Tibial nerve (tissue), 4 donors: ENCODE results near the gene MAP4K2.

Source experiments
- EP300 ChIP-seq, 2 donors: sonication (generic); formaldehyde crosslinking; IDR thresholded peaks; one replicate each; pipeline ENCODE4 v1.6.1; 2017; ENCODE audit warnings: antibody characterized with exemption in 2 of 2, mild to moderate bottlenecking in 1 of 2
- POLR2A ChIP-seq, 2 donors: fragments of 450-650 bp; IDR thresholded peaks; one replicate each; pipeline ENCODE4 v1.6.1; 2017; ENCODE audit warnings: antibody characterized with exemption in 2 of 2, mild to moderate bottlenecking in 2 of 2, moderate library complexity in 2 of 2
- TF ChIP-seq, protein P1 (sequence below), 5 experiments: fragments of 200-600 bp in 3 of 5; fragments of 450-650 bp in 2 of 5; sonication (generic) in 3 of 5; IDR thresholded peaks; one replicate each; pipeline ENCODE4 v1.5.1; 2016 to 2019; ENCODE audit warnings: antibody characterized with exemption in 5 of 5, mild to moderate bottlenecking in 3 of 5, moderate library complexity in 2 of 5

DNA sequence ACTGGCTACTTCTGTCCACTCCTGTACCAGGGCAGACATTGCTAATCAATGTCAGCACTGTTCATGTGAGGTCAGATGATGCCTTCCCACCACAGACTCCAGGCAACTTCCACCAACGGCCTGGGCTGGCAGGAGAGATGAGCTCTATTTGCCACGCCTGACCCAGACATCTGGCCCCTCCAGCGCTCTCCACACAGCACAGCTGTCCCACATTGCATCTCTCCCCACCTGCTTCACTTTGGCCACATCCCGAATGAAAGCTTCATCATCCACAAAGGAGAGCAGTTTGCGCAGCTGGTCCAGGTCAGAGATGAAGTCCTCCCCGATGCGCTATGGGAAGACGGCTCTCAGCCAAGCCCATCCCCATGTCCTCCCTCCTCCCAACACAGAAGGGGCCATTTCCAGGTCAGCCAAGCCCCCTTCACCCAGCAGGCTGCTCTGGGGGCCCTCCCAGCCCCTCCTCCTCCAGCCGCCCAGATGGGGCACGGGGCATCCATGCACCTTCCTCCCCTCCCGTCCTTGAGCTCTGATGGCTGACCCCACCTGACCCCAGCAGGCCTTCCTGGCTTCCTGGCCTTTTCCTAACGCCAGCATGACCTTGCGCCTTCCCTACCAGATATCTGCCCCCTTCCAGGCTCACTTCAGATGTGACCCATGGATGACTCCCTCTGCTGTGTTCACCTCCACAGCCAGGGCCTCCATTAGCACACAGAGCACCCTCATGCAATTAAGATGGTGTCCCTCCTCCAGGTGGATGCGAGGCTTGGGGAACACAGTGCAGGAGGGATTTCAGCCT is 50.6 kb downstream of the MAP4K2 start:
- no peak for TF ChIP-seq POLR2A (IDR thresholded peaks at IDR 0.05)
- TF ChIP-seq, protein P1, sequence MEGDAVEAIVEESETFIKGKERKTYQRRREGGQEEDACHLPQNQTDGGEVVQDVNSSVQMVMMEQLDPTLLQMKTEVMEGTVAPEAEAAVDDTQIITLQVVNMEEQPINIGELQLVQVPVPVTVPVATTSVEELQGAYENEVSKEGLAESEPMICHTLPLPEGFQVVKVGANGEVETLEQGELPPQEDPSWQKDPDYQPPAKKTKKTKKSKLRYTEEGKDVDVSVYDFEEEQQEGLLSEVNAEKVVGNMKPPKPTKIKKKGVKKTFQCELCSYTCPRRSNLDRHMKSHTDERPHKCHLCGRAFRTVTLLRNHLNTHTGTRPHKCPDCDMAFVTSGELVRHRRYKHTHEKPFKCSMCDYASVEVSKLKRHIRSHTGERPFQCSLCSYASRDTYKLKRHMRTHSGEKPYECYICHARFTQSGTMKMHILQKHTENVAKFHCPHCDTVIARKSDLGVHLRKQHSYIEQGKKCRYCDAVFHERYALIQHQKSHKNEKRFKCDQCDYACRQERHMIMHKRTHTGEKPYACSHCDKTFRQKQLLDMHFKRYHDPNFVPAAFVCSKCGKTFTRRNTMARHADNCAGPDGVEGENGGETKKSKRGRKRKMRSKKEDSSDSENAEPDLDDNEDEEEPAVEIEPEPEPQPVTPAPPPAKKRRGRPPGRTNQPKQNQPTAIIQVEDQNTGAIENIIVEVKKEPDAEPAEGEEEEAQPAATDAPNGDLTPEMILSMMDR (IDR thresholded peaks at IDR 0.05), result no peak
- TF ChIP-seq EP300 (IDR thresholded peaks at IDR 0.05), result no peak
